Measurements from ENCODE around the gene EXT2. TPM values are rescaled to one million over a fixed set of nuclear protein-coding genes. Genes with fewer than 3 reads are reported as not detected.

EXT2 gene
- polyA plus RNA-seq, 1 of the 3 experiments (the other 2 are of a cell fraction) = 92.9 TPM

GRCh38 chr11:44159848-44160721 lies 64.6 kb downstream of the EXT2 start:
- POLR2A ChIA-PET = no interaction called here
- Histone ChIP-seq H3K4me2 (no peak overlapping the region), H3F3A (replicated peaks; ENCODE audit: insufficient read depth) (no peaks in the 10 kb centered on the region), H3K4me1 (ENCODE audit: control insufficient read depth in 1 of 2, insufficient read depth in 2 of 2, low read depth in 1 of 2, low read length in 1 of 2) (peaks cover 0 to under 1% of the 10 kb centered on the region in 2 experiments; a peak in 1 of 4 replicates), H3K9me2 (no peaks in the 10 kb centered on the region), H3K36me3 (replicated peaks in 1 of 2; ENCODE audit: control insufficient read depth in 1 of 2, insufficient read depth in 2 of 2, low read length in 1 of 2) (peaks cover 0 to 4% of the 10 kb centered on the region in 2 experiments), H3K27me3 (ENCODE audit: insufficient read depth) (no peaks in the 10 kb centered on the region), H3K9me3 (no peaks in the 10 kb centered on the region), H3K27ac (ENCODE audit: low read depth in 2 of 2, low read length in 1 of 2) (no peak overlapping the region), H3K4me3 (ENCODE audit: low read depth in 2 of 2, low read length in 1 of 2) (no peak overlapping the region), H4K20me1 (ENCODE audit: insufficient read depth) (no peaks in the 10 kb centered on the region), H3K9ac (no peak overlapping the region), H3K79me2 (ENCODE audit: insufficient read depth) (no peaks in the 10 kb centered on the region), H2AFZ (ENCODE audit: low read depth) (no peak overlapping the region)
- 72% methylated on average over 1 of the region's 1 CpG for WGBS (ENCODE audit: low lambda C conversion rate)
- TF ChIP-seq JUND (IDR thresholded peaks at IDR 0.05) (no peak), TEAD4 (IDR thresholded peaks at IDR 0.05; ENCODE audit: borderline replicate concordance, insufficient read depth) (no peak), YY1 (IDR thresholded peaks at IDR 0.05; ENCODE audit: low read depth) (no peak), PBX3 (IDR thresholded peaks at IDR 0.05) (no peak), ELF1 (IDR thresholded peaks at IDR 0.05) (no peak), SIN3A (IDR thresholded peaks at IDR 0.05; ENCODE audit: borderline replicate concordance, low read depth, low read length) (no peak), GABPA (IDR thresholded peaks at IDR 0.05; ENCODE audit: low read depth) (no peak), NRF1 (IDR thresholded peaks at IDR 0.05; ENCODE audit: low read depth, low read length) (no peak), USF2 (IDR thresholded peaks at IDR 0.05; ENCODE audit: borderline replicate concordance, low read depth, low read length) (no peak), RFX5 (IDR thresholded peaks at IDR 0.05; ENCODE audit: low read length) (no peak), POLR2AphosphoS5 (IDR thresholded peaks at IDR 0.05; ENCODE audit: low read depth, low read length) (no peak), CHD2 (IDR thresholded peaks at IDR 0.05; ENCODE audit: low read length, partially characterized antibody) (no peak), REST (IDR thresholded peaks at IDR 0.05; ENCODE audit: low read depth, low read length) (no peak), RCOR1 (IDR thresholded peaks at IDR 0.05; ENCODE audit: low read length) (no peak), GATA2 (CRISPR knock-in tag; IDR thresholded peaks at IDR 0.05) (no peak), FOXM1 (IDR thresholded peaks at IDR 0.05; ENCODE audit: low read depth) (no peak)
- TF ChIP-seq, protein P1, sequence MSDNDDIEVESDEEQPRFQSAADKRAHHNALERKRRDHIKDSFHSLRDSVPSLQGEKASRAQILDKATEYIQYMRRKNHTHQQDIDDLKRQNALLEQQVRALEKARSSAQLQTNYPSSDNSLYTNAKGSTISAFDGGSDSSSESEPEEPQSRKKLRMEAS (IDR thresholded peaks at IDR 0.05; ENCODE audit: low read depth) = no peak
- TF ChIP-seq, protein P2, sequence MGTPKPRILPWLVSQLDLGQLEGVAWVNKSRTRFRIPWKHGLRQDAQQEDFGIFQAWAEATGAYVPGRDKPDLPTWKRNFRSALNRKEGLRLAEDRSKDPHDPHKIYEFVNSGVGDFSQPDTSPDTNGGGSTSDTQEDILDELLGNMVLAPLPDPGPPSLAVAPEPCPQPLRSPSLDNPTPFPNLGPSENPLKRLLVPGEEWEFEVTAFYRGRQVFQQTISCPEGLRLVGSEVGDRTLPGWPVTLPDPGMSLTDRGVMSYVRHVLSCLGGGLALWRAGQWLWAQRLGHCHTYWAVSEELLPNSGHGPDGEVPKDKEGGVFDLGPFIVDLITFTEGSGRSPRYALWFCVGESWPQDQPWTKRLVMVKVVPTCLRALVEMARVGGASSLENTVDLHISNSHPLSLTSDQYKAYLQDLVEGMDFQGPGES (IDR thresholded peaks at IDR 0.05; ENCODE audit: low read depth, low read length) = no peak
- CTCF ChIA-PET = interaction anchor here (0.6 kb wide), 1 partner anchor 125 kb away, joined by 3 read pairs; no protein-coding TSS in a partner anchor
- DNase-seq = no peak
